ENCODE results near the gene OR51G1.

OR51G1 gene

GRCh38 chr11:4919250-4919649, 4.9 kb downstream of the OR51G1 start, which contains the start of gene OR51G2:
Gene OR51G2 (minus strand): TSS chr11:4919350. CDS start chr11:4915663, 3,687 bp downstream.
- no peak within 1 kb of the TSS for H3K27ac ChIP-seq (ENCODE audit: low read length)
- H3K4me3 ChIP-seq (ENCODE audit: low read length in 2 of 2): no peak within 1 kb of the TSS
- H3K27me3 ChIP-seq (ENCODE audit: control insufficient read depth in 1 of 2, insufficient read depth in 2 of 2, low read length in 2 of 2): no peaks in the 10 kb centered on the region
- H3K9ac ChIP-seq (ENCODE audit: low read length in 2 of 2): no peak within 1 kb of the TSS
- H3K36me3 ChIP-seq (ENCODE audit: control insufficient read depth in 2 of 2, insufficient read depth in 2 of 2, low read length in 2 of 2): no peaks in the 10 kb centered on the region
- H3K9me3 ChIP-seq (ENCODE audit: control insufficient read depth in 2 of 2, low read length in 2 of 2): no peaks in the 10 kb centered on the region
- H3K4me1 ChIP-seq (ENCODE audit: control insufficient read depth, insufficient read depth, low read length): no peaks in the 10 kb centered on the region

- no peak overlapping the region for H3K27ac ChIP-seq (ENCODE audit: low read length)
- H3K9me3 ChIP-seq (ENCODE audit: control insufficient read depth in 2 of 2, low read length in 2 of 2): no peaks in the 10 kb centered on the region
- no peak overlapping the region for H3K9ac ChIP-seq (ENCODE audit: low read length in 2 of 2)
- no peaks in the 10 kb centered on the region for H3K27me3 ChIP-seq (ENCODE audit: control insufficient read depth in 1 of 2, insufficient read depth in 2 of 2, low read length in 2 of 2)
- H3K4me3 ChIP-seq (ENCODE audit: low read length in 2 of 2): no peak overlapping the region
- no peaks in the 10 kb centered on the region for H3K36me3 ChIP-seq (ENCODE audit: control insufficient read depth in 2 of 2, insufficient read depth in 2 of 2, low read length in 2 of 2)
- no peaks in the 10 kb centered on the region for H3K4me1 ChIP-seq (ENCODE audit: control insufficient read depth, insufficient read depth, low read length)
These were observed 7.6 kb downstream of the OR51G1 start for GRCh38 chr11:4916581-4916980.

- no peaks in the 10 kb centered on the region for H3K27me3 ChIP-seq (ENCODE audit: control insufficient read depth in 1 of 2, insufficient read depth in 2 of 2, low read length in 2 of 2)
- no peaks in the 10 kb centered on the region for H3K36me3 ChIP-seq (ENCODE audit: control insufficient read depth in 2 of 2, insufficient read depth in 2 of 2, low read length in 2 of 2)
- H3K4me1 ChIP-seq (ENCODE audit: control insufficient read depth, insufficient read depth, low read length): no peaks in the 10 kb centered on the region
- no peak within 1 kb of the TSS for H3K9ac ChIP-seq (ENCODE audit: low read length in 2 of 2)
- no peak within 1 kb of the TSS for H3K27ac ChIP-seq (ENCODE audit: low read length)
- H3K9me3 ChIP-seq (ENCODE audit: control insufficient read depth in 2 of 2, low read length in 2 of 2): no peaks in the 10 kb centered on the region
- H3K4me3 ChIP-seq (ENCODE audit: low read length in 2 of 2): no peak within 1 kb of the TSS
These were observed 20.7 kb downstream of the OR51G1 start, which contains the start of gene OR51A7 for GRCh38 chr11:4903484-4903883. Gene OR51A7 (plus strand): TSS chr11:4903783. CDS start chr11:4907370, 3,587 bp downstream.

- no peaks in the 10 kb centered on the region for H3K4me1 ChIP-seq (ENCODE audit: control insufficient read depth, insufficient read depth, low read length)
- H3K27ac ChIP-seq (ENCODE audit: low read length): no peak overlapping the region
- H3K9ac ChIP-seq (ENCODE audit: low read length in 2 of 2): no peak overlapping the region
- H3K36me3 ChIP-seq (ENCODE audit: control insufficient read depth in 2 of 2, insufficient read depth in 2 of 2, low read length in 2 of 2): no peaks in the 10 kb centered on the region
- no peaks in the 10 kb centered on the region for H3K9me3 ChIP-seq (ENCODE audit: control insufficient read depth in 2 of 2, low read length in 2 of 2)
- H3K4me3 ChIP-seq (ENCODE audit: low read length in 2 of 2): no peak overlapping the region
- H3K27me3 ChIP-seq (ENCODE audit: control insufficient read depth in 1 of 2, insufficient read depth in 2 of 2, low read length in 2 of 2): no peaks in the 10 kb centered on the region
These were observed 32.0 kb downstream of the OR51G1 start for GRCh38 chr11:4891996-4892640.

- Histone ChIP-seq H3K9ac (ENCODE audit: low read length in 2 of 2) (no peak overlapping the region), H3K36me3 (ENCODE audit: control insufficient read depth in 2 of 2, insufficient read depth in 2 of 2, low read length in 2 of 2) (no peaks in the 10 kb centered on the region), H3K27ac (ENCODE audit: low read length) (no peak overlapping the region), H3K4me1 (ENCODE audit: control insufficient read depth, insufficient read depth, low read length) (no peaks in the 10 kb centered on the region), H3K4me3 (ENCODE audit: low read length in 2 of 2) (no peak overlapping the region), H3K27me3 (ENCODE audit: control insufficient read depth in 1 of 2, insufficient read depth in 2 of 2, low read length in 2 of 2) (no peaks in the 10 kb centered on the region), H3K9me3 (ENCODE audit: control insufficient read depth in 2 of 2, low read length in 2 of 2) (no peaks in the 10 kb centered on the region)
These were observed 33.9 kb downstream of the OR51G1 start for GRCh38 chr11:4890279-4890678.

GRCh38 chr11:4887591-4887990, 36.5 kb downstream of the OR51G1 start:
- no peak overlapping the region for H3K27ac ChIP-seq (ENCODE audit: low read length)
- no peak overlapping the region for H3K4me3 ChIP-seq (ENCODE audit: low read length in 2 of 2)
- no peaks in the 10 kb centered on the region for H3K36me3 ChIP-seq (ENCODE audit: control insufficient read depth in 2 of 2, insufficient read depth in 2 of 2, low read length in 2 of 2)
- H3K27me3 ChIP-seq (ENCODE audit: control insufficient read depth in 1 of 2, insufficient read depth in 2 of 2, low read length in 2 of 2): no peaks in the 10 kb centered on the region
- no peak overlapping the region for H3K9ac ChIP-seq (ENCODE audit: low read length in 2 of 2)
- no peaks in the 10 kb centered on the region for H3K4me1 ChIP-seq (ENCODE audit: control insufficient read depth, insufficient read depth, low read length)
- no peaks in the 10 kb centered on the region for H3K9me3 ChIP-seq (ENCODE audit: control insufficient read depth in 2 of 2, low read length in 2 of 2)

- Histone ChIP-seq H3K36me3 (ENCODE audit: control insufficient read depth in 2 of 2, insufficient read depth in 2 of 2, low read length in 2 of 2) (no peaks in the 10 kb centered on the region), H3K9me3 (ENCODE audit: control insufficient read depth in 2 of 2, low read length in 2 of 2) (no peaks in the 10 kb centered on the region), H3K27ac (ENCODE audit: low read length) (no peak overlapping the region), H3K4me1 (ENCODE audit: control insufficient read depth, insufficient read depth, low read length) (no peaks in the 10 kb centered on the region), H3K27me3 (ENCODE audit: control insufficient read depth in 1 of 2, insufficient read depth in 2 of 2, low read length in 2 of 2) (no peaks in the 10 kb centered on the region), H3K4me3 (ENCODE audit: low read length in 2 of 2) (no peak overlapping the region), H3K9ac (ENCODE audit: low read length in 2 of 2) (no peak overlapping the region)
These were observed 38.0 kb downstream of the OR51G1 start for GRCh38 chr11:4886186-4886585.

- H3K4me3 ChIP-seq (ENCODE audit: low read length in 2 of 2): no peak overlapping the region
- H3K9ac ChIP-seq (ENCODE audit: low read length in 2 of 2): no peak overlapping the region
These were observed 39.8 kb downstream of the OR51G1 start for GRCh38 chr11:4884361-4884760.

GRCh38 chr11:4882543-4882942, 41.6 kb downstream of the OR51G1 start:
- Histone ChIP-seq H3K9me3 (ENCODE audit: control insufficient read depth in 2 of 2, low read length in 2 of 2) (no peaks in the 10 kb centered on the region), H3K36me3 (ENCODE audit: control insufficient read depth in 2 of 2, insufficient read depth in 2 of 2, low read length in 2 of 2) (no peaks in the 10 kb centered on the region), H3K27me3 (ENCODE audit: control insufficient read depth in 1 of 2, insufficient read depth in 2 of 2, low read length in 2 of 2) (no peaks in the 10 kb centered on the region), H3K9ac (ENCODE audit: low read length in 2 of 2) (no peak overlapping the region), H3K4me3 (ENCODE audit: low read length in 2 of 2) (no peak overlapping the region), H3K4me1 (ENCODE audit: control insufficient read depth, insufficient read depth, low read length) (no peaks in the 10 kb centered on the region), H3K27ac (ENCODE audit: low read length) (no peak overlapping the region)

More at GRCh38 chr11:4884361-4884760, 39.8 kb downstream of the OR51G1 start:
- no peaks in the 10 kb centered on the region for H3K27me3 ChIP-seq (ENCODE audit: control insufficient read depth in 1 of 2, insufficient read depth in 2 of 2, low read length in 2 of 2)
- H3K36me3 ChIP-seq (ENCODE audit: control insufficient read depth in 2 of 2, insufficient read depth in 2 of 2, low read length in 2 of 2): no peaks in the 10 kb centered on the region
- H3K27ac ChIP-seq (ENCODE audit: low read length): no peak overlapping the region
- H3K9me3 ChIP-seq (ENCODE audit: control insufficient read depth in 2 of 2, low read length in 2 of 2): no peaks in the 10 kb centered on the region
- no peaks in the 10 kb centered on the region for H3K4me1 ChIP-seq (ENCODE audit: control insufficient read depth, insufficient read depth, low read length)

GRCh38 chr11:4881860-4882500, 42.2 kb downstream of the OR51G1 start, which contains the start of gene OR51T1:
Gene OR51T1 (plus strand): TSS chr11:4881900. CDS start chr11:4881900, 0 bp downstream.
- no peak within 1 kb of the TSS for H3K4me3 ChIP-seq (ENCODE audit: low read length in 2 of 2)
- H3K27me3 ChIP-seq (ENCODE audit: control insufficient read depth in 1 of 2, insufficient read depth in 2 of 2, low read length in 2 of 2): no peaks in the 10 kb centered on the region
- H3K27ac ChIP-seq (ENCODE audit: low read length): no peak within 1 kb of the TSS
- no peak within 1 kb of the TSS for H3K9ac ChIP-seq (ENCODE audit: low read length in 2 of 2)
- no peaks in the 10 kb centered on the region for H3K9me3 ChIP-seq (ENCODE audit: control insufficient read depth in 2 of 2, low read length in 2 of 2)
- H3K36me3 ChIP-seq (ENCODE audit: control insufficient read depth in 2 of 2, insufficient read depth in 2 of 2, low read length in 2 of 2): no peaks in the 10 kb centered on the region
- no peaks in the 10 kb centered on the region for H3K4me1 ChIP-seq (ENCODE audit: control insufficient read depth, insufficient read depth, low read length)

- Histone ChIP-seq H3K4me3 (ENCODE audit: low read length in 2 of 2) (no peak overlapping the region), H3K9me3 (ENCODE audit: control insufficient read depth in 2 of 2, low read length in 2 of 2) (no peaks in the 10 kb centered on the region), H3K9ac (ENCODE audit: low read length in 2 of 2) (no peak overlapping the region), H3K4me1 (ENCODE audit: control insufficient read depth, insufficient read depth, low read length) (no peaks in the 10 kb centered on the region), H3K27me3 (ENCODE audit: control insufficient read depth in 1 of 2, insufficient read depth in 2 of 2, low read length in 2 of 2) (no peaks in the 10 kb centered on the region), H3K36me3 (ENCODE audit: control insufficient read depth in 2 of 2, insufficient read depth in 2 of 2, low read length in 2 of 2) (no peaks in the 10 kb centered on the region), H3K27ac (ENCODE audit: low read length) (no peak overlapping the region)
These were observed 43.0 kb downstream of the OR51G1 start for GRCh38 chr11:4881188-4881587.

Measured in stomach smooth muscle (tissue), 2 donors.